ENCODE results near the gene HTT.

- TF ChIP-seq POLR2A (IDR thresholded peaks at IDR 0.05) (no peak), CTCF (IDR thresholded peaks at IDR 0.05) (no peak)
These were observed 33.9 kb upstream of the HTT start for GRCh38 chr4:3040452-3041191.

All from lower leg skin (tissue), 3 donors.